Chondrocyte (in vitro differentiated cells): ENCODE results near the gene SYMPK. TPM values are rescaled to one million over a fixed set of nuclear protein-coding genes. Genes with fewer than 3 reads are reported as not detected.

ENCODE experiments used
- DNase-seq: peaks from one replicate; pipeline ENCODE4 v3.0.0; 2021; ENCODE audit warnings: mixed read lengths, low spot score
- H3K27ac Mint-ChIP-seq: one replicate; pipeline ENCODE4 v1.8.0; 2021; ENCODE audit warnings: mild to moderate bottlenecking, moderate library complexity, mixed read lengths; ENCODE audit not compliant: unreplicated experiment
- H3K27me3 Mint-ChIP-seq: 2 replicates; pipeline ENCODE4 v1.8.0; 2021; ENCODE audit warnings: low read depth, mixed read lengths
- H3K36me3 Mint-ChIP-seq: 2 replicates; pipeline ENCODE4 v1.8.0; 2021; ENCODE audit warnings: low read depth, mixed read lengths
- H3K4me1 Mint-ChIP-seq: 2 replicates; pipeline ENCODE4 v1.8.0; 2021; ENCODE audit warnings: low read depth, mild to moderate bottlenecking, mixed read lengths
- H3K4me3 Mint-ChIP-seq: one replicate; pipeline ENCODE4 v1.8.0; 2021; ENCODE audit warnings: mild to moderate bottlenecking, moderate library complexity, mixed read lengths; ENCODE audit not compliant: unreplicated experiment
- H3K9me3 Mint-ChIP-seq: 2 replicates; pipeline ENCODE4 v1.8.0; 2021; ENCODE audit warnings: low read depth, mixed read lengths
- total RNA-seq: library from RNA; stranded (reverse); gene quantifications from 3 replicates; pipeline ENCODE4 v1.2.1, GENCODE V29; 2021
- TF ChIP-seq, protein P1 (sequence below): fragments of 200-600 bp; sonication (generic); IDR thresholded peaks from 2 replicates; pipeline ENCODE4 v1.5.0; 2021; ENCODE audit warnings: antibody characterized with exemption, mild to moderate bottlenecking, moderate library complexity

SYMPK gene
- total RNA-seq, 1 donor from 2014 or later, result 56.5 TPM

DNA sequence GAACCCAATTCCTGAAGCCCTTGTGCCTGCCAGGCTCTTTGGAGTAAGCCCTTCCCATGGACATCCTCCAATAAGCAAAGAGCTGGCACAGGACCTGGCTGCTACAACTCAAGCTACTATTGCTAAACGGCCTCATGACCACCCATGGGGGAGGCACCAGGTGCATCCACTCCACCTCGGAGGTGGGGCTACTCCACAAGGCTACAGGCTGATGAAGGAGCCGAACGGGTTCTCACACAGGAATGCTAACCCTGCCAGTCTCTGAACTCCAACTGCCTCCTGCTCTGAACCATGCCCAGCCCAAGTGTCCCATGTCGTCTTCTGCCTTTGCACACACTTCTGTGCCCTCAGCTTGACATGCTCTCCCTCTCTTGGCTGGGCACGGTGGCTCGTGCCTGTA lies 10.0 kb downstream of the SYMPK start:
- H3K4me3 Mint-ChIP-seq, result no peak overlapping the region
- H3K27ac Mint-ChIP-seq, result no peak overlapping the region
- TF ChIP-seq, protein P1, sequence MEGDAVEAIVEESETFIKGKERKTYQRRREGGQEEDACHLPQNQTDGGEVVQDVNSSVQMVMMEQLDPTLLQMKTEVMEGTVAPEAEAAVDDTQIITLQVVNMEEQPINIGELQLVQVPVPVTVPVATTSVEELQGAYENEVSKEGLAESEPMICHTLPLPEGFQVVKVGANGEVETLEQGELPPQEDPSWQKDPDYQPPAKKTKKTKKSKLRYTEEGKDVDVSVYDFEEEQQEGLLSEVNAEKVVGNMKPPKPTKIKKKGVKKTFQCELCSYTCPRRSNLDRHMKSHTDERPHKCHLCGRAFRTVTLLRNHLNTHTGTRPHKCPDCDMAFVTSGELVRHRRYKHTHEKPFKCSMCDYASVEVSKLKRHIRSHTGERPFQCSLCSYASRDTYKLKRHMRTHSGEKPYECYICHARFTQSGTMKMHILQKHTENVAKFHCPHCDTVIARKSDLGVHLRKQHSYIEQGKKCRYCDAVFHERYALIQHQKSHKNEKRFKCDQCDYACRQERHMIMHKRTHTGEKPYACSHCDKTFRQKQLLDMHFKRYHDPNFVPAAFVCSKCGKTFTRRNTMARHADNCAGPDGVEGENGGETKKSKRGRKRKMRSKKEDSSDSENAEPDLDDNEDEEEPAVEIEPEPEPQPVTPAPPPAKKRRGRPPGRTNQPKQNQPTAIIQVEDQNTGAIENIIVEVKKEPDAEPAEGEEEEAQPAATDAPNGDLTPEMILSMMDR, result no peak
- H3K4me1 Mint-ChIP-seq, result no peaks in the 10 kb centered on the region
- DNase-seq, result no peak
- peaks cover 21% of the 10 kb centered on the region for H3K36me3 Mint-ChIP-seq
- H3K9me3 Mint-ChIP-seq, result no peaks in the 10 kb centered on the region
- H3K27me3 Mint-ChIP-seq, result no peaks in the 10 kb centered on the region

DNA sequence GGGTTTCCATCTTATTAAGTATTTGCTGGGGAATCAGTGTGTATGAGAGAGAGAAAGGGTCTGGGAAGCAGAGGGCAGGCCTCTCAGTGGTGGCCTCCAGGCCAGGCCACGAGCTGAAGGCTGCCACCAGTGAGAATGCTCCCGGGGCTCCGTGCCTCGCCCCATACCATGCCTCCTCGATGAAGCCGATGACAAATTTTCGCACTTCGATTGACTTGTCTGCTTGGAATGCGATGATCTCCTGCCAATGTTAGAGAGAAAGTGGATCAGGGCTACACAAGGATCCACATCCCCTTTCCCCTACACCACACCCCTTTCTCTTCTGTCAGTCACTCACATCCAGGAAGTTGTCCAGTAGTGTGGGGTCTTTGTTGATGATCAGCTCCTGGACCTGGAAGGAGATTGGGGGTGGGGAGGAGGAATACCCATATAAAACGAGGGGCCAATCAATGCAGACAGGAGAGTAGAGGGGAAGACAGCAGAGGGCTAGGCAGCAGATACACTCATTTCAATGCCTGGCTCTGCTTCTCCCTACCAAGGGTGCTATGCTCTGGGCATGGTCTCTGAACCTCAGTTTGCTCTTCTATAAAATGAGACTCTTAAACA lies 10.7 kb downstream of the SYMPK start:
- no peak overlapping the region for H3K27ac Mint-ChIP-seq
- no peak overlapping the region for H3K4me3 Mint-ChIP-seq
- no peaks in the 10 kb centered on the region for H3K27me3 Mint-ChIP-seq
- no peak for DNase-seq
- TF ChIP-seq, protein P1, result no peak
- peaks cover 27% of the 10 kb centered on the region for H3K36me3 Mint-ChIP-seq
- no peaks in the 10 kb centered on the region for H3K9me3 Mint-ChIP-seq
- no peaks in the 10 kb centered on the region for H3K4me1 Mint-ChIP-seq

DNA sequence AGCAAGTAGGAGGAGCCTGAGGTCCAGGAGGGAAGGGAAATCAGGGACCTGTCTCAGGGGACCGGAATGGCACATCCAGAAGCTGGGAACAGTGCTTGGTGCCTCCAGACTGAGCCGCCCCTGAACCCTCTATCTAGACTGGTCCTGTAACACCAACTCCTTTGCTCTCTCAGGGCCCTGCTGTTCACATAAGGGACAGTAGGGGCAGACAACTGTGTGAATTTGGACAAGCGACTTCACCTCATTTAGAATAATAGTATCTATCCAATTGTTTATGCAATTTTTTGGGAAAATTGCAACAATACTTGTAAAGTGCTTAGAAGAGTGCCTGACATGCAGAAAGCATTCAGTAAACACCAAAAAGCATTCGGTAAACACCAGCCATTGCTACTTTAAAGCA lies 14.0 kb downstream of the SYMPK start:
- no peak for DNase-seq
- Mint-ChIP-seq H3K4me3 (no peak overlapping the region), H3K27me3 (no peaks in the 10 kb centered on the region), H3K4me1 (no peaks in the 10 kb centered on the region), H3K9me3 (no peaks in the 10 kb centered on the region), H3K36me3 (peaks cover 39% of the 10 kb centered on the region), H3K27ac (no peak overlapping the region)
- TF ChIP-seq, protein P1, result peak; percentile 62

DNA sequence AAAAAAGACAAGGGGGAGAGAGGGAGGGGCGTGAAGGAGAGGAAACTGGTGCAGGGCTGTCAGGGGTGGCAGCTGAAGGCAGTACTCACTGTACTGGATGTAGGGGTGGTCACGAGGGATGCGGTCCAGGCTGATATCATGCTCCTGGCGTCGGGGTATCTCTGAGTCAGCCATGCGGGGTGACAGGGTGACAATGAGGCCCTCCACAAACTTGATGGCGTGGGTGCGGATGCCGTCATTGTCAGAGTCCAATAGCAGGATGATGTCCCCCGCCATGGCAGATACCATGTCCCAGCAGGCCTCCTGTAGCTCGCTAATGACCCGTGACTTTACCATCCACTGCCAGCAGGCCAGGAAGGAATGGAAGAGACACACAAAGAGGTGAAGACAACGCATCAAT lies 15.3 kb downstream of the SYMPK start:
- Mint-ChIP-seq H3K27ac (no peak overlapping the region), H3K36me3 (peaks cover 47% of the 10 kb centered on the region), H3K4me1 (no peaks in the 10 kb centered on the region), H3K27me3 (no peaks in the 10 kb centered on the region), H3K9me3 (no peaks in the 10 kb centered on the region), H3K4me3 (no peak overlapping the region)
- no peak for DNase-seq
- TF ChIP-seq, protein P1, result no peak

DNA sequence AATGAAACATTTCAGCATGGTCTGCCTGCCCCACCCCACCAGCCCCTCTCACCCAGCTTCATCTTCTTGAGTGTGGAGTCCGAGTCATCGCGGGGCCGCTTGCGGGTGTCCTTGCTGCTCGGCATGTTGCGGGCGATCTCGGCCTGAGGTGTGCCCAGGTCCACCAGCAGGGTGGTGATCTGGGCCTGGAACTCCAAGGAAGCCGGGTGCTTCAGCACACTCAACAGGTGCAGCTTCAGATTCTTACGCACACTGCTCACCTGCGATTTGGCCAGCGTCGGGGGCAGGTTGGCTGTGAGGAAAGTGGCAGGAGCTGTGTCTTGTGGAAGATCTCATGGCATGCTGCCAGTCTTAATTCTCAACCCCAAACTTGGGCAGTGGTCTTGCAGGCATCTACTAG lies 20.7 kb downstream of the SYMPK start:
- Mint-ChIP-seq H3K36me3 (peaks cover 53% of the 10 kb centered on the region), H3K27me3 (no peaks in the 10 kb centered on the region), H3K4me1 (no peaks in the 10 kb centered on the region), H3K9me3 (no peaks in the 10 kb centered on the region), H3K27ac (no peak overlapping the region), H3K4me3 (no peak overlapping the region)
- TF ChIP-seq, protein P1, result no peak
- no peak for DNase-seq
